Common myeloid progenitor, CD34-positive (primary cell): ENCODE data around the gene FBXW11.

ENCODE experiments used
- CTCF ChIA-PET: fragments of 350-600 bp; sonication (Branson Sonifier 250); formaldehyde crosslinking; loops from one replicate; lab custom pipeline; 2021; ENCODE audit warnings: antibody characterized with exemption; lab: Charles Lee
- POLR2A ChIA-PET: fragments of 350-600 bp; sonication (Branson Sonifier 250); formaldehyde crosslinking; loops from one replicate; lab custom pipeline; 2021; ENCODE audit warnings: antibody characterized with exemption; lab: Charles Lee
- DNase-seq, 3 donors: peaks; one replicate each; pipeline versions ENCODE4 v3.0.0 to v3.0.0-alpha.2; 2013
- H3K27ac ChIP-seq, 2 experiments: 1 replicate in 1 of 2; 2 replicates in 1 of 2; pipeline ENCODE4 v1.7.0; 2013; ENCODE audit warnings: inconsistent platforms in 2 of 2, low read length in 2 of 2, mild to moderate bottlenecking in 2 of 2, low read depth in 1 of 2, moderate library complexity in 1 of 2; ENCODE audit not compliant: severe bottlenecking in 2 of 2, insufficient read depth in 1 of 2, poor library complexity in 1 of 2
- H3K27me3 ChIP-seq, 5 experiments: replicated peaks in 2 of 5; 1 replicate in 3 of 5; 2 replicates in 2 of 5; pipeline versions ENCODE4 v1.6.1 to v1.7.0; 2013; ENCODE audit warnings: low read length in 4 of 5, mild to moderate bottlenecking in 2 of 5, moderate library complexity in 2 of 5, inconsistent platforms in 1 of 5; ENCODE audit not compliant: insufficient read depth in 5 of 5, control insufficient read depth in 4 of 5
- H3K36me3 ChIP-seq, 4 experiments: 1 replicate in 2 of 4; 2 replicates in 2 of 4; pipeline versions ENCODE4 v1.6.1 to v1.7.0; 2013; ENCODE audit warnings: low read length in 3 of 4, control low read depth in 1 of 4, mild to moderate bottlenecking in 1 of 4; ENCODE audit not compliant: control insufficient read depth in 4 of 4, insufficient read depth in 4 of 4
- H3K4me1 ChIP-seq, 4 experiments: 1 replicate in 3 of 4; 2 replicates in 1 of 4; pipeline versions ENCODE4 v1.6.1 to v1.7.1; 2013; ENCODE audit warnings: low read length in 3 of 4, mild to moderate bottlenecking in 3 of 4, control low read depth in 1 of 4, inconsistent platforms in 1 of 4, moderate library complexity in 1 of 4; ENCODE audit not compliant: control insufficient read depth in 4 of 4, insufficient read depth in 4 of 4; ENCODE audit errors: control extremely low read depth in 1 of 4
- H3K4me3 ChIP-seq, 7 experiments: 1 replicate in 4 of 7; 2 replicates in 3 of 7; pipeline versions ENCODE4 v1.5.1 to v1.7.0; 2013; ENCODE audit warnings: mild to moderate bottlenecking in 7 of 7, low read length in 6 of 7, moderate library complexity in 6 of 7, inconsistent platforms in 2 of 7, low read depth in 2 of 7, control low read depth in 1 of 7; ENCODE audit not compliant: insufficient read depth in 4 of 7, control insufficient read depth in 1 of 7; ENCODE audit errors: extremely low read depth in 1 of 7
- H3K9me3 ChIP-seq, 5 experiments: 1 replicate in 4 of 5; 2 replicates in 1 of 5; pipeline versions ENCODE4 v1.6.1 to v1.7.1; 2013; ENCODE audit warnings: low read length in 4 of 5, mild to moderate bottlenecking in 2 of 5, inconsistent platforms in 1 of 5, low read depth in 1 of 5, moderate library complexity in 1 of 5; ENCODE audit not compliant: control insufficient read depth in 4 of 5, insufficient read depth in 2 of 5; ENCODE audit errors: control extremely low read depth in 1 of 5
- WGBS: methylation state at CpG from one replicate; pipeline ENCODE4 v1.1.5; 2013; ENCODE audit not compliant: insufficient coverage; 5-methylcytosine and 5-hydroxymethylcytosine counted together

FBXW11 gene

DNA sequence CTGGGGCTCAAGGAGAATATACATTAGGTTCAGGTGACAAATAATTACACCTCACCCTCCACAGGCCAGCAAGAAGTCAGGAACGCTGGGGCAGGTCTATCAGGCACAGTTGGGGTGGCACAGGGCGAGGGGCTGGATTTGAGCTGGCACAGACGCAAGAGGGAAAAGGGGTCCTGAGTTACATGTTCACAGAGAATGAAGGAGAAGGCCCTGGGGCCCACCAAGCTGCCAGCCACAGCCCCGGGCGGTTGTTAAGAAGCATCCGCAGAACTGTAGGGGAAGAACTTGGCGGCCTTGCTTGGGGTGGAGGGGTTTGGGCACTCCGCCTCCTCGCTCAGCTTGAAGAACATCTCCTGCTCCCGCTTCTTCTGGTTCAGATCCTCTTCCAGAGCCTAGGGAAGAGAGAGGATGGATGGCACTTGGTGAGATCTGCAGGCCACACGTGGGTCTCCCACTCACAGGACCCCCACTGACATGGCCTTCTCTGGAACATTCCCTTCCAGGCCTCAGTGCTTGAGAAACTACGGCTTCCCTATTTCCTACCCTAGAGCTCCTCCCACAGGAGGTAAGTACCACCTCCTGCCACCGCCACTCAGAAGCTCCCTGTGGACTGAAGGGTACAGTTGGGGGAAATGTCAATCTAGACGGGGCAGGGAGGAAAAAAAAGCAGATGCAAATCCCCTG is 38.3 kb upstream of the FBXW11 start:
- ChIA-PET CTCF (interaction anchor here (0.9 to 1.5 kb wide), 7 partner anchors 8 to 710 kb away, joined by 3 to 6 read pairs (median 4); no protein-coding TSS in a partner anchor), POLR2A (interaction anchor here (0.7 kb wide), 1 partner anchor 248 kb away, joined by 4 read pairs; no protein-coding TSS in a partner anchor)
- peak in 2 of 3 donors; percentile 28 to 32 for DNase-seq
- no peak overlapping the region for H3K4me3 ChIP-seq
- WGBS, result 67% methylated on average over 5 of the region's 14 CpGs
- H3K36me3 ChIP-seq, result peaks cover 7 to 65% (median 41%) of the 10 kb centered on the region in 4 experiments
- H3K9me3 ChIP-seq, result no peaks in the 10 kb centered on the region
- H3K27ac ChIP-seq, result no peak overlapping the region
- H3K4me1 ChIP-seq, result no peaks in the 10 kb centered on the region
- H3K27me3 ChIP-seq, result no peaks in the 10 kb centered on the region

DNA sequence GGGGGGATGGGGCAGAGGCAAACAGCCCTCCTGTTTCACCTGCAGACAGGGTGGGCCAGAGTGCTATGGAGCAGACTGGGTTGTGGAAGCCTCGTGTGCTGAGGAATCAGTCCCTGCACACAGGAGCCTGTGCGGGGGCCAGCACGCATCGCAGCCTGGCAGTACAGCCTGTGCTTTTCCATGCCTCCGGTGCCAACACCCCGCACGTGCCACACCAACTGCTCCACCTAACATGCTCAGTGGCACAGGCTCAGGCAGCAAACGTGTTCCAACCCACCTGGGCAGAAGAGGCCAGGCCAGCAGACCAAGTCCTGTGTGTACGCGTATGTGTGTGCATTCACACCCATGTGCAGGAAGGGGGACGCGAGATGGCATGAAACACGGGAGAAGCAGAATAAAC is 37.4 kb upstream of the FBXW11 start:
- ChIA-PET CTCF (interaction anchor here (0.9 to 1.5 kb wide), 3 partner anchors 9 to 135 kb away, joined by 4 to 6 read pairs (median 5); no protein-coding TSS in a partner anchor), POLR2A (no interaction called here)
- 95% methylated on average over 10 of the region's 13 CpGs for WGBS
- Histone ChIP-seq H3K9me3 (no peaks in the 10 kb centered on the region), H3K27ac (no peak overlapping the region), H3K4me1 (no peaks in the 10 kb centered on the region), H3K27me3 (no peaks in the 10 kb centered on the region), H3K4me3 (no peak overlapping the region), H3K36me3 (peaks cover 5 to 56% (median 33%) of the 10 kb centered on the region in 4 experiments)
- no peak for DNase-seq

DNA sequence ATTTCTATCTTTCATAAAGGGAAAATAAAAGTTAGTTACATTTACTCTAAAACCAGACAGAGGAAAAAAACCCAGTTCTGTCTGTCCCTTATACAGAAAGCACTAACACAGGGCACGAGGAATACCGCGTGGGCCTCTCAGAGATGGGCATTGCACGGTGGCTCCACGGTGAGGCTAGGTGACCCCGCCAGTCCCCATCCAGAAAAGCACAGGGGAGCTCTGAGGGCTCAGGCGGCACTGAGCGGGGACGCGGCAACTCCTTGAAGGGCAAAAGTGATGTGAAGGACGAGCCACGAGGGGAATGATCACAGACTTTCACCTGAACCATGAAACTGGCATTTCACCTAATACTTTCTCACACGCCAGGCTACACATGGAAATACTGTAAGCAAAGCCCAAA is 35.7 kb upstream of the FBXW11 start:
- no peaks in the 10 kb centered on the region for H3K27me3 ChIP-seq
- H3K4me3 ChIP-seq, result no peak overlapping the region
- ChIA-PET CTCF (interaction anchor here (1.0 to 5.0 kb wide), 3 partner anchors 23 to 131 kb away, joined by 3 to 97 read pairs (median 4); no protein-coding TSS in a partner anchor), POLR2A (interaction anchor here (0.7 kb wide), 1 partner anchor 63 kb away, joined by 3 read pairs; no protein-coding TSS in a partner anchor)
- WGBS, result 94% methylated on average over 12 of the region's 13 CpGs
- H3K36me3 ChIP-seq, result peaks cover 3 to 40% (median 23%) of the 10 kb centered on the region in 4 experiments
- no peaks in the 10 kb centered on the region for H3K4me1 ChIP-seq
- peaks cover 0 to 3% (median 0%) of the 10 kb centered on the region in 5 experiments for H3K9me3 ChIP-seq
- no peak overlapping the region for H3K27ac ChIP-seq
- DNase-seq, result no peak

DNA sequence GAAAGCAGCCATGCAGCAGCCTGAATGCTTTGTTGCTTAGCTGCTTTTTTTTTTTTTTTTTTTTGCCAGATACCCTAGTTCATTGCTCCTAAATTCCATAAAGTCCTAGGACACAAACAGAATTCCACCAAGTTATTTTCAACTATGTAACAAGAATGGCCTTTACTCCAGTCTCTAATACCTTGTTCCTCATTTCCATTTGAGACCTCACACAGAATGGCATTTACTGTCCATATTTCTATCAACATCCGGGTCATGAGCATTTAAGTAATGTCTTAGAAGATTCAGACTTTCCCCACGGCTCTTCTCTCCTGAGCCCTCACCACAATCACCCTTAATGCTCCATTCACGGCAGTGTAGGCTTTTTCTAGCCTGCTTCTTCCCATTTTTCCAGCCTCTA is 31.7 kb upstream of the FBXW11 start:
- 100% methylated on average over 3 of the region's 3 CpGs for WGBS
- CTCF ChIA-PET, result interaction anchor here (4.8 kb wide), 1 partner anchor 126 kb away, joined by 27 read pairs; no protein-coding TSS in a partner anchor
- Histone ChIP-seq H3K36me3 (peaks cover 0 to 4% (median under 1%) of the 10 kb centered on the region in 4 experiments), H3K9me3 (peaks cover 0 to 3% (median 0%) of the 10 kb centered on the region in 5 experiments), H3K4me1 (peaks cover 3 to 9% (median 6%) of the 10 kb centered on the region in 4 experiments), H3K27me3 (no peaks in the 10 kb centered on the region), H3K27ac (no peak overlapping the region), H3K4me3 (no peak overlapping the region)
- POLR2A ChIA-PET, result interaction anchor here (0.6 kb wide), 1 partner anchor 278 kb away, joined by 3 read pairs; no protein-coding TSS in a partner anchor
- DNase-seq, result no peak

DNA sequence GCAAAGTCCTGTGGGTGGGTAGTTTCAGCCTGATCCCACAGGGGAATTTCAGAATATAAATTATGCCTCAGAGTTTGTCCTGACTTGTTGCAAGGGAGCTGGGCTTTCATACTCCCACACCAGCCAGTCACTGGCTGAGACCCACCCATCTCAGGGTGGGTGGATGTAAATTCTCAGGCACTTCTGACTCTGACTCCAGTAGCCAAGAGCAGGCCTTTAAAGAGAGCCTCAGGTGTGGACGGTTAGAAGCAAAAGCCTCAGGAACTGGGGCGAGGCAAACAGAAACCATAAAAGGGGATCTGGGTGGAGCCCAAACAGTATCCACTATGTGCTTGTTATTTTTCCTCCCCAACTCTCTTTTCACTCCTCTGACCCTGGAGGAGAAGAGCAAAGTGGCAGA is 28.6 kb upstream of the FBXW11 start:
- H3K27me3 ChIP-seq, result no peaks in the 10 kb centered on the region
- no peaks in the 10 kb centered on the region for H3K36me3 ChIP-seq
- peaks cover 3 to 9% (median 6%) of the 10 kb centered on the region in 4 experiments for H3K4me1 ChIP-seq
- peak overlapping the region in 1 of 7 experiments; percentile 18 for H3K4me3 ChIP-seq
- ChIA-PET POLR2A (no interaction called here), CTCF (interaction anchor here (1.4 to 4.8 kb wide), 4 partner anchors 18 to 616 kb away, joined by 3 to 27 read pairs (median 10); partner anchors contain the start of gene FGF18)
- H3K27ac ChIP-seq, result no peak overlapping the region
- peaks cover 0 to 5% (median 3%) of the 10 kb centered on the region in 5 experiments for H3K9me3 ChIP-seq
- 7% methylated on average over 2 of the region's 2 CpGs for WGBS
- DNase-seq, result peak in 2 of 3 donors; percentile 25 to 29

DNA sequence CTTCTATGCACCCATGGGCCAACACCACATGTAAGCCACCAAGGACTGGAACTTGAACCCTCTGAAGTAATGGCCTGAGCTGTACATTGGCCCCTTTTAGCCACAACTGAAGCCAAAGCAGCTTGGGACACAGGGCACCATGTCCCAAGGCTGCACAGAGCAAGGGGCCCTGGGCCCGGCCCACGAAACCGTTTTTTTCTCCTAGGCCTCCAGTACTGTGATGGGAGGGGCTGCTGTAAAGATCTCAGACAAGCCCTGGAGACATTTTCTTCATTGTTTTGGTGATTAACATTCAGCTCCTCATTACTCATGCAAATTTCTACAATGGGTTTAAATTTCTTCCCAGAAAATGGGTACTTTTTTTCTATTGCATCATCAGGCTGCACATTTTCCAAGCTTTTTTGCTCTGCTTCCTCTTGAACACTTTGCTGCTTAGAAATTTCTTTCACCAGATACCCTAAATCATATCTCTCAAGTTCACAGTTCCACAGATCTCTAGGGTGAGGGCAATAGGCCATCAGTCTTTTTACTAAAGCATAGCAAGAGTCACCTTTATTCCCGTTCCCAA is 25.5 kb upstream of the FBXW11 start:
- H3K9me3 ChIP-seq, result peaks cover 0 to 5% (median 0%) of the 10 kb centered on the region in 5 experiments
- H3K27me3 ChIP-seq, result no peaks in the 10 kb centered on the region
- H3K4me1 ChIP-seq, result peaks cover 3 to 9% (median 6%) of the 10 kb centered on the region in 4 experiments
- H3K4me3 ChIP-seq, result no peak overlapping the region
- 100% methylated on average over 4 of the region's 4 CpGs for WGBS
- ChIA-PET POLR2A (no interaction called here), CTCF (interaction anchor here (1.0 kb wide), 1 partner anchor 12 kb away, joined by 4 read pairs; no protein-coding TSS in a partner anchor)
- no peak for DNase-seq
- H3K27ac ChIP-seq, result no peak overlapping the region
- no peaks in the 10 kb centered on the region for H3K36me3 ChIP-seq
